Sigmoid colon (tissue), 4 donors: ENCODE results near the gene SEC61B.

Experiments
- CTCF ChIP-seq, 4 experiments: fragments of 450-650 bp in 3 of 4; fragments of 200-600 bp in 1 of 4; IDR thresholded peaks; one replicate each; pipeline ENCODE4 v1.5.1; 2016 to 2019; ENCODE audit warnings: antibody characterized with exemption in 4 of 4, mild to moderate bottlenecking in 3 of 4, moderate library complexity in 2 of 4
- POLR2A ChIP-seq, 2 donors: fragments of 450-650 bp; IDR thresholded peaks; one replicate each; pipeline ENCODE4 v1.6.1; 2016; ENCODE audit warnings: antibody characterized with exemption in 2 of 2, mild to moderate bottlenecking in 2 of 2, moderate library complexity in 2 of 2
- POLR2AphosphoS5 ChIP-seq, 4 donors: sonication (generic); formaldehyde crosslinking; IDR thresholded peaks; one replicate each; pipeline ENCODE4 v1.6.1; 2017; ENCODE audit warnings: antibody characterized with exemption in 4 of 4

- TF ChIP-seq POLR2A (IDR thresholded peaks at IDR 0.05): no peak
- TF ChIP-seq POLR2AphosphoS5 (IDR thresholded peaks at IDR 0.05): no peak
- TF ChIP-seq CTCF (IDR thresholded peaks at IDR 0.05): no peak
These were observed 22.0 kb upstream of the SEC61B start for GRCh38 chr9:99199938-99200539.
